ENCODE data around the gene ALX3. TPM values are rescaled to one million over a fixed set of nuclear protein-coding genes. Genes with fewer than 3 reads are reported as not detected.

ALX3 gene
- total RNA-seq, 1 donor from 2014 or later, result not detected

- Histone ChIP-seq H3K4me3 (ENCODE audit: low read depth, low read length) (no peak overlapping the region), H3K27me3 (ENCODE audit: control insufficient read depth, insufficient read depth, low read length) (peaks cover 7% of the 10 kb centered on the region), H3K36me3 (ENCODE audit: control insufficient read depth, insufficient read depth, low read length) (no peaks in the 10 kb centered on the region)
- DNase-seq (ENCODE audit: low read depth) (peak; percentile 58), FAIRE-seq (peak; percentile 97)
- TF ChIP-seq CTCF (IDR thresholded peaks at IDR 0.05; ENCODE audit: insufficient read depth, low read length, severe bottlenecking), result peak; percentile 92
Observed at GRCh38 chr1:110106013-110106941, 35.8 kb upstream of the ALX3 start.

GRCh38 chr1:110102081-110102480 is 31.6 kb upstream of the ALX3 start:
- DNase-seq (ENCODE audit: low read depth), result no peak
- TF ChIP-seq CTCF (IDR thresholded peaks at IDR 0.05; ENCODE audit: insufficient read depth, low read length, severe bottlenecking), result no peak
- Histone ChIP-seq H3K27me3 (ENCODE audit: control insufficient read depth, insufficient read depth, low read length) (peaks cover 3% of the 10 kb centered on the region), H3K4me3 (ENCODE audit: low read depth, low read length) (no peak overlapping the region), H3K36me3 (ENCODE audit: control insufficient read depth, insufficient read depth, low read length) (no peaks in the 10 kb centered on the region)
- no peak for FAIRE-seq

- no peaks in the 10 kb centered on the region for H3K36me3 ChIP-seq (ENCODE audit: control insufficient read depth, insufficient read depth, low read length)
- no peak for TF ChIP-seq CTCF (IDR thresholded peaks at IDR 0.05; ENCODE audit: insufficient read depth, low read length, severe bottlenecking)
- FAIRE-seq (no peak), DNase-seq (ENCODE audit: low read depth) (no peak)
- peaks cover 9% of the 10 kb centered on the region for H3K27me3 ChIP-seq (ENCODE audit: control insufficient read depth, insufficient read depth, low read length)
- no peak overlapping the region for H3K4me3 ChIP-seq (ENCODE audit: low read depth, low read length)
Observed at GRCh38 chr1:110100335-110100734, 29.9 kb upstream of the ALX3 start.

DNA sequence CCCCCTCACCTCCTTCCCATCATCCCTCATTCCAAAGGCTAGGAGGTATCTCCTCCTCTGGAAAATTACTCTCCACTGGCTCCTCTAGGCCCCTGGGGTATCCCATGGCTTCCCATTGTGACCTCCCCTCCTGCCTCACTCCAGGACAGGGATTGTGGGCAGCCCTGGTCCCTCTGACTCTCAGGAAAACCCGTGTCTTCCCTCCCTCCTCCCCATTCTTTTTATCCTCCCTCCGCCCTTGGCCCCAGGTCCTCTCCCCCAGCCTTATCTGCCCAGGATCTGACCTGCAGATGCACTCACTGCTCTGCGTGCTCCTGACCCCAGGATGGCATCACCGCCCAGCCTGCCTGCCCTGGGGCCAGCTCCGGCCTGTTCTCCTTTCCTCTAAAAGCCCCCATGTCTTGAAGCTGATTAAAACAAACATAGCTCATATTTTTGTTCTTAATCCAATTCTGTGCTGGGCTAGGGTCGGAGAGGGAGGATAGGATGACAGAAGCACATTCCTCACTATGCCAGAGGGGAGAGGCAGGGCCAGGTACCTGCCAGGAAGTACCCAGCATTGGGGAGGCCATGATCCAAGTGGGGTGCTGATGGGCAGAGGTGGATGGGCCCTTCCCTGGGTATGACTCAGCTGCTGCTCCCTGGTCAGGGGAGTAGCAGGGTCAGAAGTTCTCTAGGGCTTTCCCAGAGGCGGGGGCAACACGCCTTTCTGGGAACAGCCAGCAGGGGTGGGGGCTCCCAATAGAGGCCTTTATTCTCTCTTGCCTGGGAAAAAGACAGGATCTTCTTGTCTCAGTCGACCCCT is 28.0 kb upstream of the ALX3 start:
- Histone ChIP-seq H3K4me3 (ENCODE audit: low read depth, low read length) (no peak overlapping the region), H3K36me3 (ENCODE audit: control insufficient read depth, insufficient read depth, low read length) (no peaks in the 10 kb centered on the region), H3K27me3 (ENCODE audit: control insufficient read depth, insufficient read depth, low read length) (peaks cover 10% of the 10 kb centered on the region)
- TF ChIP-seq CTCF (IDR thresholded peaks at IDR 0.05; ENCODE audit: insufficient read depth, low read length, severe bottlenecking), result no peak
- FAIRE-seq, result no peak
- DNase-seq (ENCODE audit: low read depth), result no peak

- H3K4me3 ChIP-seq (ENCODE audit: low read depth, low read length), result no peak overlapping the region
- no peak for FAIRE-seq
- no peaks in the 10 kb centered on the region for H3K36me3 ChIP-seq (ENCODE audit: control insufficient read depth, insufficient read depth, low read length)
- TF ChIP-seq CTCF (IDR thresholded peaks at IDR 0.05; ENCODE audit: insufficient read depth, low read length, severe bottlenecking), result no peak
- H3K27me3 ChIP-seq (ENCODE audit: control insufficient read depth, insufficient read depth, low read length), result peaks cover 12% of the 10 kb centered on the region
- no peak for DNase-seq (ENCODE audit: low read depth)
Observed at GRCh38 chr1:110097507-110098221, 27.2 kb upstream of the ALX3 start.
